ENCODE results near the gene ITPKC.

GRCh38 chr19:40667602-40668001 lies 49.3 kb upstream of the ITPKC start:
- TF ChIP-seq ZNF274 (IDR thresholded peaks at IDR 0.05; ENCODE audit: low read depth, low read length) = no peak
- TF ChIP-seq YY1 (IDR thresholded peaks at IDR 0.05; ENCODE audit: insufficient read depth, insufficient read length) = no peak
- TF ChIP-seq SUZ12 (IDR thresholded peaks at IDR 0.05; ENCODE audit: extremely low read depth, insufficient read depth, insufficient read length) = no peak
